ENCODE data around the gene PSMB3.

GRCh38 chr17:38797158-38797490 lies 44.6 kb downstream of the PSMB3 start:
- TF ChIP-seq, protein P1, sequence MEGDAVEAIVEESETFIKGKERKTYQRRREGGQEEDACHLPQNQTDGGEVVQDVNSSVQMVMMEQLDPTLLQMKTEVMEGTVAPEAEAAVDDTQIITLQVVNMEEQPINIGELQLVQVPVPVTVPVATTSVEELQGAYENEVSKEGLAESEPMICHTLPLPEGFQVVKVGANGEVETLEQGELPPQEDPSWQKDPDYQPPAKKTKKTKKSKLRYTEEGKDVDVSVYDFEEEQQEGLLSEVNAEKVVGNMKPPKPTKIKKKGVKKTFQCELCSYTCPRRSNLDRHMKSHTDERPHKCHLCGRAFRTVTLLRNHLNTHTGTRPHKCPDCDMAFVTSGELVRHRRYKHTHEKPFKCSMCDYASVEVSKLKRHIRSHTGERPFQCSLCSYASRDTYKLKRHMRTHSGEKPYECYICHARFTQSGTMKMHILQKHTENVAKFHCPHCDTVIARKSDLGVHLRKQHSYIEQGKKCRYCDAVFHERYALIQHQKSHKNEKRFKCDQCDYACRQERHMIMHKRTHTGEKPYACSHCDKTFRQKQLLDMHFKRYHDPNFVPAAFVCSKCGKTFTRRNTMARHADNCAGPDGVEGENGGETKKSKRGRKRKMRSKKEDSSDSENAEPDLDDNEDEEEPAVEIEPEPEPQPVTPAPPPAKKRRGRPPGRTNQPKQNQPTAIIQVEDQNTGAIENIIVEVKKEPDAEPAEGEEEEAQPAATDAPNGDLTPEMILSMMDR (IDR thresholded peaks at IDR 0.05), result no peak
- TF ChIP-seq POLR2A (IDR thresholded peaks at IDR 0.05), result no peak
